Suppressor macrophage (primary cell): ENCODE measurements around the gene SLC48A1.
"Not testable (repeated sequence)": the region's sequence is repeated elsewhere in the genome, so short reads cannot be mapped to it uniquely, and the experiment has no call there.

Experiments used
- DNase-seq, 4 experiments: peaks; one replicate each; pipeline ENCODE4 v3.0.0-alpha.2; 2020 to 2022

SLC48A1 gene

DNA sequence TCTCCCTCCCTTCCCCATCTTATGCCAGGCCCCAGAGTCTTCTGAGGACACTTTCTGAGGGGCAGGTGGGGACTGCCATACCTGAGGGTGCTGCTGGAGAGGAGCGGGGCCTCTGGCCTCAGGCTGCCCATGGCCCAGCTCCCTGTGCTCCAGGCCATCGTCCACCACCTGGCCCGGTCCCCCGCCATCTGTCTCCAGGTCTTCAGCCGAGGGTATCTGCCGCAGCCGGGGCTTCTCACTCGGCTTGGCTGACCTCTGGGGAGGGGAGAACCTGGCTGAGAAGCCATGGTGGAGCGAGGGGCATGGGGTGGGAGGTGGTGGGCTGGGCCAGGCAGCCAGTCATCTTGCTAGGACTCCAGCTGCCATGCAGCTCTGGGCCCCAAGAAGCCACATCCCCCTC, 21.6 kb downstream of the SLC48A1 start:
- no peak for DNase-seq

DNA sequence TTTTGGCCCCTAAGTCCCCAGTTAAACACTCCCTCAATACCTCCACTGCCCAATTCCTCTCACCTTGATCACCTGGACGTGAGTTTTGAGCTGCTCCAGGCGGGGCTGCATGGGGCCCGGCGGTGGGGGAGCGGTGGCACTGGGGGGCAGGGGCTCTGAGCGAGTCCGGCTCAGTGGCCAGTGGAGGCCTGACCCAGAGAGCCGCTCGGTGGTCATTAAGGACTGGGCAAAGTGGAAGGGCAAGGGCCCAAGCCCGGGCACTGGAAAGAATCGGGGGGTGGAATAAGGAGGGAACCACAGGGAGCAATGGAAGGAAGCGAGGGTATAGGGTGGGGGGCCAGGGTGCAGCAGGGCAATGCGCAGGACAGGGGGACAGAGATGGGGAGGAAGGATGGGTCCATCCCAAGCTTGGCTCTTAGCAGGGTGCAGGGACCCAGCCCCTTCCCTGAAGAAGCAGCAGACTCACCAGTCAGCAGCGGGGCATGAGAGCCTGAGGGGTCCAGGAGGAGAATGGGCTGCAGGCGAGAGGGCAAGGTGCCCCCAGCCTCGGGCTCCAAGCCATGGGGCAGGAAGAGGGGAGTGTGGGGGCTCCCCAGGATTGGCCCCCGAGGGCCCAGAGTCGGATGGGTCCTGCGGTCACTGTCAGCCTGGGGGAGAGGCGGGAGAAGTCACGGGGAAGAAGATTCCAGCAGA, 22.2 kb downstream of the SLC48A1 start:
- DNase-seq, result no peak

- DNase-seq, result no peak
Measured at GRCh38 chr12:47795814-47796411, 22.9 kb downstream of the SLC48A1 start.

DNA sequence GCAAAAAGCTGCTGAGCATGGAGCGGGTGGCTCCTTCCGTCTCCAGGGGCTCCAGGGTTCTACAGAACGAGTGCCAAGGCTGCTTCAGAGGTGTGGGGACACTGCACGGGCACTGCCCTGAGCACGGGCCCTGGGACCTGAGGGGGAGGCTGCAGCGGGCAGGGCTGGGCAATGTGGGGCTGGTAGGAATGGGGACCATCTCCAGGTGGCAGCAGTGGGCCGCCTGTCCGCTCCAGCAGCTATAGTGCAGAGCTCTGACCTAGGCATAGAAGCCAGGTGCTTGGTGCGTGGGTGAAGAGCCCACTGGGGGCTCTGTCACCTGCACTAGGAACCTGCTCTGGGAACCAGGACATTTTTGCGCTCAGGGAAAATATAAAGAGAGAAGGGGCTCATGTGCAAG, 24.4 kb downstream of the SLC48A1 start:
- DNase-seq, result peak in 1 of 4 experiments; percentile 44

- DNase-seq, result no peak
Measured at GRCh38 chr12:47798382-47798948, 25.4 kb downstream of the SLC48A1 start.

GRCh38 chr12:47799357-47799955, 26.4 kb downstream of the SLC48A1 start:
- DNase-seq, result peak; percentile 38 to 72 (median 58)

DNA sequence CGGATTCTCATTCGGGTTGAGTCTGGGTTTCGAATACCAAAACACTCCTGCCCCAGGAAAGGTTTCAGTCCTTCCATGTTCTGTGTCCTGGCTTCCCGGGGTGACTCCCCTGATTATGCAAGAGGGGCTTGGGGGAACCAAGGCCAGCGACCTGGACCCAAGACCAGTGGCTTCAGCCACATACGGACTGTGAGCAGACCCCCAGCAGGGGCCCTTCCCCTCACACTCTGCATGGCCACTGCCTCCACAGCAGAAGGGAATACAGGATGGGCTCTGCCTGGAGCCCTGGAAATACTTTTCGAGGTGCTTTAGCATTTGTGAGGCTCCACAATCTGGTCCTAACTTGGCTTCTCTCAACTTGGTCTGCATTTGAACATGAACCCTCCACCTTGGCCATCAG, 27.5 kb downstream of the SLC48A1 start:
- no peak for DNase-seq

GRCh38 chr12:47801170-47801903, 28.3 kb downstream of the SLC48A1 start:
- peak; percentile 55 to 83 (median 78) for DNase-seq

DNA sequence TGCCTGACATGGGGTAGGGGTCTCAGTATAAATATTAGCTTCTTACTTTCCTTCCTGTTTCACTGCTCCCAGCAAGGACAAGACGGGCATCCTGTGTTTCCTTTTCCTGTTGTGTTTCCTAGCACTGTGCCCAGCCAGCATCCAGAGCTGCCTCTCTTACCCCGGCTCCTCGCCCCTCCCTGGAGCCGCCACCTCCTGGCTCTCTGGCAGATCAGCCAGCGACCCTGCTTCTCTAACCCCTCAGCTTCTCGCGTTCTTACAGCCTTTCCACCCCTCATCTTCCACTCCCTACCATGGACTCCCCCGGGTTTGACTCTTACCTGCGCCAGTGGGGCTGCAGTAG, 28.8 kb downstream of the SLC48A1 start:
- DNase-seq, result no peak

GRCh38 chr12:47802312-47802711, 29.3 kb downstream of the SLC48A1 start:
- DNase-seq, result no peak

GRCh38 chr12:47803191-47803875, 30.3 kb downstream of the SLC48A1 start:
- peak; percentile 49 to 71 (median 68) for DNase-seq

DNA sequence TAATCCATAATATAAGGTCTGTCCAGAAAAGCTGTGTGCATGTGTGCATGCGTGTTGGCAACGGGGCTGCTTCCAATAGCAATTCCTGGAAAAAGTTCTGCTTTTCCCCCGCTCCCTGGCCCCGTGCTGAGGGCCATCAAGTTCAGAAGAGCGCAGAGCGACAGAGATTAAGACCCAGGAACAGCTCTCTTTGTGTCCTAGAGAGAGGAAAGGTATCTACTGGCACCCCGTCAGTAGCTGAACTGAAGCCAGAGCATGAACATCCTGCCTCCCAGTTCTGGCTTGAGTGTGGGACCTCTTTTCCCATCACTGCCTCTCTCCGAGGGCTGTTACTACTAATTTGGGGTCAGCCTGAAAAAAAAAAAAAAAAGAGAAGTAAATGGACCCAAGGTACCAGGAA, 31.1 kb downstream of the SLC48A1 start:
- no peak for DNase-seq

DNA sequence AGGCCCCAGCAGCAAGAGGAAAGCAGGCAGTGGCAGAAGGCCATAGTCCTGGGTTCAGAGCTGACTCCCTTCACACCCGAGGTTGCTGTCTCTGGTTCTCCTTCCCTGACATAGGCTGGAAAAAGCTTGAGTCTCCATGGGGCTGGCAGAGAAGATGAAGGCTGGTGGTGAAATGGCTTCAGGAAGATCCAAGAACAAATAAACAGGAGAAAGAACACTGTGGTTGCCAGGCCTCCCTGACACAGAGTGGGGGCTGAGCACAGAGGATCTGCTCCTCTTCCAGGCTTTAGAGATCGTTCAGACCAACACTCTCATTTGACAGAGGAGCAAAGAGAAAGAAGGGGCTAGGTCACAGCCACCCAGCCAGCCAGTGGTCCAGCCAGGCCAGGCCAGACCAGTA, 32.4 kb downstream of the SLC48A1 start:
- no peak for DNase-seq

GRCh38 chr12:47807338-47807737, 34.3 kb downstream of the SLC48A1 start:
- DNase-seq, result no peak

GRCh38 chr12:47808050-47808449, 35.0 kb downstream of the SLC48A1 start:
- DNase-seq, result peak in 3 of 4 experiments; percentile 30 to 55 (median 54)

DNA sequence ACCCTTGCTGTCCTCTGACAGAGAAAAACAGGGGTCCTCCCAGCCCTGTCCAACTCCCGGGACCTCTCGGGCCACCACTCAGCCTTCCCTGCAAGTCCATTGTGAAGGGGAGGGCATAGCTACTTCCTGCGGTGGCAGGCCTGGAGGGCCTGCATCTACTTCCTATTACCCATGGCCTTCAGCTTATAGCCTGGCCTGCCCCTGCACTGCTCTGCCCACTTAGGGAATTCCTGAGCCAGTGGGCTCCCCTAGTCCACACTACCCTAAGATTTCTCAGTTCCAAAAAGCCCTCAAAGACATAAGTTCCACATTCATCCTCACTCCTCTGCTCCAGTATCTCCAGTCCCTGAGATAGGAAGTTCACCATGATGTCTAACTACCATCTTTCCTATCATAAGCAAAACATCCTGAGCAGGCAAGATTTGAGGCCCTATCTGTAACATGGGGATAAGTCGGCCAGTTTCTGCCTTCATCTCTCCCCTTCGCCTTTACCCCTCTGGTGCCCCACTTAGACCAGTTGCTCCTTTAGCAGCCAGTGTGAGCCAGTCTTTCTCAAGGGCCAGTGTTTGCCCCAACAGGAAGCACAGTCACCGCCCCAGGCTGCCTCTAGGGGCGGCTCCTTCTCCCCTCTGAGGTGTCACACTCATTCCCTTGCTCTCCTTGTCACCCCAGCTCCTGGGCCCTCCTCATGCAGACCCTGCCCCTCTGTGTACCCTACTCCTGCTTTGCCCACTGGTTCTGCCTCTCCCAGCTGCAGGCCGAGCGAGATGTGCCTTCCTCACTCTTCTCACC, 35.7 kb downstream of the SLC48A1 start:
- peak; percentile 47 to 70 (median 60) for DNase-seq

GRCh38 chr12:47809518-47809917, 36.5 kb downstream of the SLC48A1 start:
- not testable (repeated sequence) for DNase-seq

- DNase-seq, result peak in 3 of 4 experiments; percentile 58 to 61 (median 60)
Measured at GRCh38 chr12:47811072-47811396, 38.0 kb downstream of the SLC48A1 start.

GRCh38 chr12:47811581-47812484, 38.8 kb downstream of the SLC48A1 start:
- peak in 3 of 4 experiments; percentile 51 to 65 (median 54) for DNase-seq

GRCh38 chr12:47812797-47813510, 39.9 kb downstream of the SLC48A1 start:
- peak; percentile 73 to 91 (median 86) for DNase-seq
